Adipocyte (in vitro differentiated cells): ENCODE data around the gene PHRF1.
"Not testable (repeated sequence)": the region's sequence is repeated elsewhere in the genome, so short reads cannot be mapped to it uniquely, and the experiment has no call there.

Experiments
- DNase-seq: peaks from one replicate; pipeline ENCODE4 v3.0.0-alpha.2; 2015; ENCODE audit warnings: low read depth
- H3K27me3 ChIP-seq: replicated peaks from 2 replicates; pipeline ENCODE4 v1.7.0; 2013; ENCODE audit warnings: mild to moderate bottlenecking, low read length, moderate library complexity; ENCODE audit not compliant: control insufficient read depth, insufficient read depth
- H3K36me3 ChIP-seq: 2 replicates; pipeline ENCODE4 v1.7.0; 2013; ENCODE audit warnings: low read length, mild to moderate bottlenecking, moderate library complexity; ENCODE audit not compliant: control insufficient read depth, insufficient read depth, severe bottlenecking
- H3K4me1 ChIP-seq: 2 replicates; pipeline ENCODE4 v1.7.0; 2013; ENCODE audit warnings: mild to moderate bottlenecking, low read length, moderate library complexity; ENCODE audit not compliant: control insufficient read depth, insufficient read depth
- H3K4me3 ChIP-seq: 2 replicates; pipeline ENCODE4 v1.7.0; 2013; ENCODE audit warnings: mild to moderate bottlenecking, low read length, moderate library complexity
- H3K9ac ChIP-seq: 2 replicates; pipeline ENCODE4 v1.7.0; 2013; ENCODE audit warnings: mild to moderate bottlenecking, low read length, moderate library complexity
- H3K9me3 ChIP-seq: 2 replicates; pipeline ENCODE4 v1.7.0; 2013; ENCODE audit warnings: mild to moderate bottlenecking, low read length, moderate library complexity; ENCODE audit not compliant: control insufficient read depth

PHRF1 gene

DNA sequence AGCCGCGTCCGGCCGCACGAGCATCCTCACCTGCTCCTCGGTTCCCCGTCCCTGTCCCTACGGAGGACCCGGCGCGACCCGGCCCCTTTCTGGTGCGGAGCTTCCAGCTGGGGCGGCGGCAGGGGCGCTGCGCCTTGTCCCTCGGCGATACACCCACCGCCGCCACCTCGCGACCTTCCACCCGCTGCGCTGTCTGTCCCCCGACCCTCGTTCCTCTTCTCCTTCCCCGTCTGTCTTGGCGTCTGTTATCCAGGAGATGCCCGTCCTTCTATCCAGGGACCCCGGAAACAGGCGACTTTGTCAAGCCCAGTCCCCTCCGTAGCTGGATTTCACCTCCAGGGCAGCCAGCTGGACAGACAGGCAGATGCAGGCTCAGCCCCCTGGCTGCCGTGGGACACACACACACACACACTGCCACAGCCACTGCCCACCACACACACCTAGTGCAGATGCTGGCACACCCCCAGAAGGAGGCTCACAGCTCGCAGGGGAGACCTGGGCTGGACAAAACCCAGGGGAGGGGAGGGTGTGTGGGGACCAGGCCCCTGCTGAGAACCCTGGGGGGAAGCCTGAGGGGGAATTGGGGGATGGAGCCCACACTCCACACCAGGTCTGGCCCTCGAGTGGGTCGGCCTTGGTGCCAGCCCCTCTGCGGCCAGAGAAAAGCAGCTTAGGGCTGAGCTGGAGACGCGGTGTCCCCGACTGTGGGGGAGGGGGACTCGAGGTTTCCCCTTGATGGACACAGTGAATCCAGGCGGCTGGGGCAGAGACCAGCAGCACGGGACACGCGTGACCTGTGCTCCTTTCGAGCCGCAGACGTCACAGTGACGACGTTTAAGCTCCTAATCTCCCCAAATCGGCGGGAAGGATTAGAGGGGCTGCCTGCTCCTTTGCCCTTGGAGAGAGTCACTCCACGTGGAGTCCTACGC lies 61.6 kb downstream of the PHRF1 start:
- Histone ChIP-seq H3K4me3 (peak overlapping the region; percentile 27), H3K36me3 (no peaks in the 10 kb centered on the region), H3K9ac (no peak overlapping the region), H3K27me3 (no peaks in the 10 kb centered on the region), H3K9me3 (no peaks in the 10 kb centered on the region), H3K4me1 (no peaks in the 10 kb centered on the region)
- DNase-seq, result no peak

DNA sequence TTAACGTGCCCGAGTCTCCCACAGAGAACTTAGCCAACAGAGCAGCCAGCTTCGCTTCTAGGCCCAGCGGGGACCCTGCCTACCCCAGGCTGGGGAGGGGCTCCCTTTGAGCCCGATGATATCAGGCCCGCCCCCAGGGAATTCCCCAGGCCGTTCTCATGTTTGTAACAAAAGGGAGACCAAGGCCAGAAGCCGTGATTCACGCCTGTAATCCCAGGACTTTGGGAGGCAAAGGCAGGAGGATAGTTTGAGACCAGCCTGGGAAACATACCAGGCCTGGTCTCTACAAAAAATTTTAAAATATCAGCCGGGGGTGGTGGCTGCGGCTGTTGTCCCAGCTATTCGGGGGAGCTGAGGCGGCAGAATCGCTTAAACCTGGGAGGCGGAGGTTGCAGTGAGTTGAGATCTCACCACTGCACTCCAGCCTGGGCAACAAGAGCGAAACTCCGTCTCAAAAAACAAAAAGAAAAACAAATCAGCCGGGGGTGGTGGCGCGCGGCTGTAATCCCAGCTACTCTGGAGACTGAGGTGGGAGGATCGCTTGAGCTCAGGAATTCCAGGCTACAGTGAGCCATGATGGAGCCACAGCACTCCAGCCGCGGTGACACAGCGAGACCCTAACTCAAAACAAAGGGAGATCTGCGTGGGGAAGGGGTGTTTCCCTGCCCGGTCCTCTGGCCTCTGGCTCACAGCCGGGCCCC lies 62.5 kb downstream of the PHRF1 start:
- Histone ChIP-seq H3K36me3 (peaks cover 3% of the 10 kb centered on the region), H3K4me1 (no peaks in the 10 kb centered on the region), H3K27me3 (no peaks in the 10 kb centered on the region), H3K4me3 (no peak overlapping the region), H3K9me3 (no peaks in the 10 kb centered on the region), H3K9ac (no peak overlapping the region)
- DNase-seq, result no peak

DNA sequence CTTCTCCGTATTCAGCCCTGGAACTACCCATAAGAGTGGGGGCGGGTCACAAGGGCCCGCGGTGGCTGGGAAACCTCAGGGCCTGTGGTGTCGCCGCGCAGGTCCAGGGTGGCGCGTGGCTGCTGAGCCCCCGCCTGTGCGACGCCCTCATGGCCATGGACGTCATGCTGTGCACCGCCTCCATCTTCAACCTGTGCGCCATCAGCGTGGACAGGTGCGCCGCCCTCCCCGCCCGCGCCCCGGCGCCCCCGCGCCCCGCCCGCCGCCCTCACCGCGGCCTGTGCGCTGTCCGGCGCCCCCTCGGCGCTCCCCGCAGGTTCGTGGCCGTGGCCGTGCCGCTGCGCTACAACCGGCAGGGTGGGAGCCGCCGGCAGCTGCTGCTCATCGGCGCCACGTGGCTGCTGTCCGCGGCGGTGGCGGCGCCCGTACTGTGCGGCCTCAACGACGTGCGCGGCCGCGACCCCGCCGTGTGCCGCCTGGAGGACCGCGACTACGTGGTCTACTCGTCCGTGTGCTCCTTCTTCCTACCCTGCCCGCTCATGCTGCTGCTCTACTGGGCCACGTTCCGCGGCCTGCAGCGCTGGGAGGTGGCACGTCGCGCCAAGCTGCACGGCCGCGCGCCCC lies 63.2 kb downstream of the PHRF1 start:
- Histone ChIP-seq H3K9ac (no peak overlapping the region), H3K4me3 (no peak overlapping the region), H3K27me3 (no peaks in the 10 kb centered on the region), H3K9me3 (no peaks in the 10 kb centered on the region), H3K4me1 (no peaks in the 10 kb centered on the region), H3K36me3 (peaks cover 3% of the 10 kb centered on the region)
- no peak for DNase-seq

DNA sequence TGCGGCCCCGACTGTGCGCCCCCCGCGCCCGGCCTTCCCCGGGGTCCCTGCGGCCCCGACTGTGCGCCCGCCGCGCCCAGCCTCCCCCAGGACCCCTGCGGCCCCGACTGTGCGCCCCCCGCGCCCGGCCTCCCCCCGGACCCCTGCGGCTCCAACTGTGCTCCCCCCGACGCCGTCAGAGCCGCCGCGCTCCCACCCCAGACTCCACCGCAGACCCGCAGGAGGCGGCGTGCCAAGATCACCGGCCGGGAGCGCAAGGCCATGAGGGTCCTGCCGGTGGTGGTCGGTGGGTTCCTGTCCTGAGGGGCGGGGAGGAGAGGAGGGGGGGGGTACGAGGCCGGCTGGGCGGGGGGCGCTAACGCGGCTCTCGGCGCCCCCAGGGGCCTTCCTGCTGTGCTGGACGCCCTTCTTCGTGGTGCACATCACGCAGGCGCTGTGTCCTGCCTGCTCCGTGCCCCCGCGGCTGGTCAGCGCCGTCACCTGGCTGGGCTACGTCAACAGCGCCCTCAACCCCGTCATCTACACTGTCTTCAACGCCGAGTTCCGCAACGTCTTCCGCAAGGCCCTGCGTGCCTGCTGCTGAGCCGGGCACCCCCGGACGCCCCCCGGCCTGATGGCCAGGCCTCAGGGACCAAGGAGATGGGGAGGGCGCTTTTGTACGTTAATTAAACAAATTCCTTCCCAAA lies 63.9 kb downstream of the PHRF1 start:
- no peak overlapping the region for H3K4me3 ChIP-seq
- H3K9ac ChIP-seq, result no peak overlapping the region
- peaks cover 3% of the 10 kb centered on the region for H3K36me3 ChIP-seq
- DNase-seq, result no peak
- H3K9me3 ChIP-seq, result no peaks in the 10 kb centered on the region
- H3K27me3 ChIP-seq, result no peaks in the 10 kb centered on the region
- no peaks in the 10 kb centered on the region for H3K4me1 ChIP-seq

GRCh38 chr11:641806-642370 lies 65.6 kb downstream of the PHRF1 start:
- H3K9me3 ChIP-seq, result no peaks in the 10 kb centered on the region
- no peak for DNase-seq
- no peaks in the 10 kb centered on the region for H3K27me3 ChIP-seq
- peaks cover 3% of the 10 kb centered on the region for H3K36me3 ChIP-seq
- no peak overlapping the region for H3K4me3 ChIP-seq
- no peak overlapping the region for H3K9ac ChIP-seq
- no peaks in the 10 kb centered on the region for H3K4me1 ChIP-seq

- Histone ChIP-seq H3K4me3 (no peak overlapping the region), H3K36me3 (peaks cover 3% of the 10 kb centered on the region), H3K9ac (no peak overlapping the region), H3K9me3 (no peaks in the 10 kb centered on the region), H3K4me1 (no peaks in the 10 kb centered on the region), H3K27me3 (no peaks in the 10 kb centered on the region)
- DNase-seq, result no peak
Measured at GRCh38 chr11:643366-643765, 67.1 kb downstream of the PHRF1 start.

DNA sequence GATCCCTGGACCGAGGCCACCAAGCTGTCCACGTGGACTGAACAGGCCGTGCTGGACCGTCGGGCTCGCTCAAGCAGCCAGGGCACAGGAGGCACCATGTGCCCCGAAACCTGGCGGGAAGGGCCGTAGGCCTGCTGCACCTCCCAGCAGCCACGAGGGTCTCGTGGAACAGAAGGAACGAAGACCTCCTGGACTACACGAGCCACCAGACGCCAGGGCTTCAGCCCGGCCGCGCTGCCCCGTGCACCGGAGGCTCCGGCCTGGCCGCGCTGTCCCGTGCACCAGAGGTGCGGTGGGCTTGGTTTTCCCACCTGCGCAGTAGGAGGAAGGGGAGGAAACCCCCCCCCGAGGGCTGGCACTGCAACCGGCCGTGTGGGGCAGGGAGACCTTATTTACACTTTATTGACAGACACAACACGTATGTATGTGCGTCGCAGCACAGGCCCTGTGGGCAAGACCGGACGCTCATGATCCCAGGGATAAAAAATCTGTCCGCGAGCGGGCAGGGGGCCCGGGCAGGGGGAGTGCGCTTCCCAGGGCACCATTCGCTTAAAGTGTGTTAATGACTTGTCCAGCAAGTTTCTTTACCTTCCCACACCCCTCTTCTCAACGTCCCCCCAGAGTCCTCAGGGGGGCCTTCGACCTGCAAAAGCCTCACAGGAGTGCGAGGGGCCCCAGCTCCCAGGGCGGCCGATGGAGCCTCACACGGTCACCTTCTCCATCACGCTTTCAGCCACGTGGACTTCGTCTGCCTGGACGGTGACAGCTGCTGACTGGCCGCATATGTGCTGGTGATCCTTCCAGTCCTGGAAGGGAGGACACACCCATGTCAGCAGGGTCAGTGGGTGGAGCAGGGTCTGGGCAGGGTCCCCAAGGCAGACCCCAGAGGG lies 67.8 kb downstream of the PHRF1 start:
- H3K27me3 ChIP-seq, result no peaks in the 10 kb centered on the region
- H3K36me3 ChIP-seq, result peaks cover 8% of the 10 kb centered on the region
- no peak overlapping the region for H3K9ac ChIP-seq
- no peak for DNase-seq
- no peaks in the 10 kb centered on the region for H3K9me3 ChIP-seq
- H3K4me1 ChIP-seq, result no peaks in the 10 kb centered on the region
- H3K4me3 ChIP-seq, result no peak overlapping the region

GRCh38 chr11:645536-645935 lies 69.3 kb downstream of the PHRF1 start:
- no peak for DNase-seq
- H3K9me3 ChIP-seq, result no peaks in the 10 kb centered on the region
- H3K9ac ChIP-seq, result no peak overlapping the region
- H3K27me3 ChIP-seq, result no peaks in the 10 kb centered on the region
- no peaks in the 10 kb centered on the region for H3K4me1 ChIP-seq
- no peak overlapping the region for H3K4me3 ChIP-seq
- H3K36me3 ChIP-seq, result peaks cover 8% of the 10 kb centered on the region

- no peak for DNase-seq
- no peak overlapping the region for H3K4me3 ChIP-seq
- no peaks in the 10 kb centered on the region for H3K4me1 ChIP-seq
- H3K27me3 ChIP-seq, result no peaks in the 10 kb centered on the region
- no peaks in the 10 kb centered on the region for H3K9me3 ChIP-seq
- H3K36me3 ChIP-seq, result peaks cover 12% of the 10 kb centered on the region
- H3K9ac ChIP-seq, result no peak overlapping the region
Measured at GRCh38 chr11:646214-646613, 69.9 kb downstream of the PHRF1 start.

DNA sequence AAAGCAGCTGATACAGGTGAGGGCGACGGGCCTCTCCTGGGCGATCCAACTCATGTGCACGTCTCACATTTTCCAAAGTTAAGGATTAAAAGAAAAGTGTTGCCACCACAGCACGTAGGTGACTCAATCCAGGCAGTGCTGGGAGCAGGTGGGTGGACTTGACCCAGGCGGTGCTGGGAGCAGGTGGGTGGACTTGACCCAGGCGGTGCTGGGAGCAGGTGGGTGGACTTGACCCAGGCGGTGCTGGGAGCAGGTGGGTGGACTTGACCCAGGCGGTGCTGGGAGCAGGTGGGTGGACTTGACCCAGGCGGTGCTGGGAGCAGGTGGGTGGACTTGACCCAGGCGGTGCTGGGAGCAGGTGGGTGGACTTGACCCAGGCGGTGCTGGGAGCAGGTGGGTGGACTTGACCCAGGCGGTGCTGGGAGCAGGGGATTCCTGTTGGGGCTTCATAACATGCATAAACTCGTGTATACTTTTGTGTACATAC lies 71.4 kb downstream of the PHRF1 start:
- H3K4me1 ChIP-seq, H3K9me3 ChIP-seq, DNase-seq, H3K27me3 ChIP-seq, H3K9ac ChIP-seq, H3K4me3 ChIP-seq: not testable (repeated sequence)
- H3K36me3 ChIP-seq, result peaks cover 15% of the 10 kb centered on the region
